Measurements from ENCODE around the gene ZC3H14. TPM values are rescaled to one million over a fixed set of nuclear protein-coding genes. Genes with fewer than 3 reads are reported as not detected.
A peak's percentile ranks its signal among the peaks of the same experiment; 100 is the strongest.

The ZC3H14 gene
- polyA plus RNA-seq, 6 donors from 2014 or later, result 31.9 to 52.2 (median 42.4) TPM

DNA sequence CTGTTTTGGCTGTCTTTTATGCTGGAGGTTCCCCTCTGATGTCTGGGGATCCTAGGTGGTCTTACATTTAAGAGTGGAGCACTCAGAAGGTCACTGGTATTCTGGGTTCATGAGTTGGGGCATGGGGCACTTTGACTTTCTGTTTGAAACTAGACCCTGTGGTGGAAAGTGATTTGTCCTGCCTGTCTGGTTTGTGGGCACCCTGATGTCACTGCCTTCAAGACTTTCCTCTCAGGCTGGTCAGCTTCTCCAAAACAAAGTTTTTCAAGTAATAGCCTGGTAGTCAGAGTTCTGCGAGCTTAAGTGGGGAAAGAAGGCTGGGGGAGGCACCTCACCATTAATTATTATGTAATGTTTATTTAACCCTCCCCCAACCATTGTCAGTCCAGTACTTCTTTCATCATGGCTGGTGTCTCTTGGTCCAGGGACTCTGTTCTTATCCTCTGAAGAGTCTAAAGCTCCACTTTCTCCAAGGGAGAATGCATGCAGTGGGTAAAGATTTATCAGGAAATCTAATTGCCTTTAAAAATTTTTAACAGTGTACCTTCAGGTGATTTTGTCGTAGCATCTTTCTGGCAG lies 35.3 kb downstream of the ZC3H14 start:
- Mint-ChIP-seq H3K9me3 (peaks cover 0 to 2% (median 0%) of the 10 kb centered on the region in 7 donors), H3K27me3 (no peaks in the 10 kb centered on the region), H3K36me3 (peaks cover 43 to 44% of the 10 kb centered on the region in 2 donors), H3K4me1 (peaks cover 16 to 21% (median 20%) of the 10 kb centered on the region in 3 donors), H3K27ac (peak overlapping the region in 1 of 6 donors; percentile 26), H3K4me3 (no peak overlapping the region)
- DNase-seq, result no peak
- ATAC-seq (ENCODE audit: low read depth in 2 of 2), result no peak

DNA sequence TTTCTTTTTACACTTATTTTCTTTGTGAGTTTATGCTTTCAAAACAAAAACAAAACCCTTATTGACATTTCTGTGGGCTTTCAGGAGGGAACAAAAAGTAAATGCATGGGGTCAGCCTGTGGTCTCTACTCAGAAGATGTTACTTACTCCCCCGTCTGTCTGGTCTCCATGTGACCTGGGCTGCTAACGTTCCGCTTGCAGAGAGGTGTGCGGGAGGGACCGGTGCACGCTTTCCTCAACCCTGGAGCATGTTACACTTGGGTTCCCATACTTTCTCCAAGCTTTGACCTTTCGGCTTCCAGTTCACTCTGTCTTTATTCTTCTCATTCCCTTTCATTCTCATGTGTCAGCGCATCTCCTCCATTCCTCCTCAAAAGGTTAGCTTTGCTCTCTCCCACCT lies 36.5 kb downstream of the ZC3H14 start:
- DNase-seq (no peak), ATAC-seq (ENCODE audit: low read depth in 2 of 2) (no peak)
- Mint-ChIP-seq H3K27me3 (no peaks in the 10 kb centered on the region), H3K4me1 (peaks cover 16 to 21% (median 20%) of the 10 kb centered on the region in 3 donors), H3K4me3 (no peak overlapping the region), H3K36me3 (peaks cover 37 to 47% of the 10 kb centered on the region in 2 donors), H3K27ac (peak overlapping the region in 2 of 6 donors; percentile 49 to 79), H3K9me3 (peaks cover 0 to 2% (median 0%) of the 10 kb centered on the region in 7 donors)

DNA sequence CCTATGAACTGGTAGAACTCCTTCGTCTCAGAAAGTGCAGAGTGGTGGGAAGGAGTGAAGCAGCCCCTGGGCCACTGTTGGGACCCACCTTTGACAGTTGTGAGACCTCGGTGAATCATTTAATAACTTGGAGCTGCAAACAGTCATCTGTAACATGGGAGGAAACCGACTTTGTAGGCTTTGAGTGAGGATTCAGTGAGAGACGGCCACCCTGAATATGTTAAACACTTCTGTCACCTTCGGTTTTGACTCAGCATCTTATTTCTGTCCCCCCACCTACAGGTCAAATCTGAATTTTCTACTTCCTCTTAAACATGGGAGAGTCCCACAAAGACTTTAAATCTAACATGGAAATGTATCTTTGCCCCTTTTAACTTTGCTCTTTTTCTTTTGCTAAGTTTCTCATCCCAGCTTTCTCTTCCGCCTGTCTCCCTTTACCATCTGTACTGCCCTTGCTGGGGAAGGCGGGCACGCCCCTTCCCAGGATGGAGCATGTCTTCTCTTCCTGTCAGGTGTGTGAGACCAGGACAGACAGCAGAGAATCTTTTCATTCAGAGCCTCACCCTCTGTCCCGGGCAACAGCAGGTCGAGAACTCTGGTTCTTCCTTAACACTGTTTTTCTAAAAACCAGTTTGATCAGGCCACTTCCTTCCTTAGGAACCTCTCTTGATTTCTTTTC lies 37.1 kb downstream of the ZC3H14 start:
- no peaks in the 10 kb centered on the region for H3K27me3 Mint-ChIP-seq
- peaks cover 0 to 2% (median 0%) of the 10 kb centered on the region in 7 donors for H3K9me3 Mint-ChIP-seq
- peak overlapping the region in 1 of 8 donors; percentile 2 for H3K4me3 Mint-ChIP-seq
- no peak for DNase-seq
- ATAC-seq (ENCODE audit: low read depth in 2 of 2), result no peak
- peaks cover 37 to 47% of the 10 kb centered on the region in 2 donors for H3K36me3 Mint-ChIP-seq
- H3K4me1 Mint-ChIP-seq, result peaks cover 16 to 20% (median 20%) of the 10 kb centered on the region in 3 donors
- peak overlapping the region in 4 of 6 donors; percentile 49 to 90 (median 76) for H3K27ac Mint-ChIP-seq

DNA sequence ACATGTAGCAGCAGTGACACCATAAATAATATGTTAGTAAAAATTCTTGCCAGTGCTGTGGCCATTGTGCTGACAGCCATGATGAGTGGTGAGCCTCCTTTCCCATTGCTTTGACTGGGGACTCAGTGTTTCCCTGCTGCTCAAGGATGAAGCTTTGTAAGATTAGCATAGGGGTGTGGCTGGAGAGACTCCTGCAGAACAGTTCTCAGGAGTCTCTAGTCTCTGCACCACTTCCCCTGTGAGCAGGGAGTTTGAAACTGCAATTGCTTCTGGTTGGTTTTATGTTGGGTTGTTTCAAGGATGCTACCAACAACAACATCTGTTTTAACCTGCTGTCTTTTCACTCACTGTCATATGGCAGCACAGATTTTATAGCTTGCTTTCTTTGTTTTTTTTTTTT lies 41.4 kb downstream of the ZC3H14 start:
- Mint-ChIP-seq H3K27ac (no peak overlapping the region), H3K27me3 (no peaks in the 10 kb centered on the region), H3K36me3 (peaks cover 43 to 45% of the 10 kb centered on the region in 2 donors), H3K9me3 (peaks cover 0 to 2% (median 0%) of the 10 kb centered on the region in 7 donors), H3K4me3 (no peak overlapping the region), H3K4me1 (peaks cover 14 to 19% (median 18%) of the 10 kb centered on the region in 3 donors)
- DNase-seq (no peak), ATAC-seq (ENCODE audit: low read depth in 2 of 2) (no peak)

DNA sequence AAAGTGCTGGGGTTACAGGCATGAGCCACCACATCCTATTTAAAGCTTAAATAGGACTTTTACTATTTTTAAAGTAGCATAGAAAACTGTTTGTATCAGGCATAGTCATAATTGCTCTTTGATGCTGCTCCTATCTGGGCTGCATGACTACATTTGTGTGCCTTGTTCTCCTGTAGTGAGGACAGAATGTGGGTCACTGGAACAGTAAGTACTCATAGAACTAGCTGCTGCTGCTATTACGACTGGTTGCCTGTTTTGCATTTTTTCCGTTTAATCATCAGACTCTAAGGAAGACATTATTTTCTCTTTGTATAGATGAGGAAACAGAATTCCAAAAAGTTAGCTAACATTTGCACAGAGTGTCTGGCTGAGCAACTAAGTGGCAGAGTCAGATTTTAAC lies 42.8 kb downstream of the ZC3H14 start:
- ATAC-seq (ENCODE audit: low read depth in 2 of 2) (no peak), DNase-seq (no peak)
- Mint-ChIP-seq H3K36me3 (peaks cover 43 to 50% of the 10 kb centered on the region in 2 donors), H3K4me1 (peaks cover 0 to 8% (median 6%) of the 10 kb centered on the region in 3 donors), H3K4me3 (no peak overlapping the region), H3K27ac (no peak overlapping the region), H3K9me3 (peaks cover 0 to 2% (median 0%) of the 10 kb centered on the region in 7 donors), H3K27me3 (no peaks in the 10 kb centered on the region)

DNA sequence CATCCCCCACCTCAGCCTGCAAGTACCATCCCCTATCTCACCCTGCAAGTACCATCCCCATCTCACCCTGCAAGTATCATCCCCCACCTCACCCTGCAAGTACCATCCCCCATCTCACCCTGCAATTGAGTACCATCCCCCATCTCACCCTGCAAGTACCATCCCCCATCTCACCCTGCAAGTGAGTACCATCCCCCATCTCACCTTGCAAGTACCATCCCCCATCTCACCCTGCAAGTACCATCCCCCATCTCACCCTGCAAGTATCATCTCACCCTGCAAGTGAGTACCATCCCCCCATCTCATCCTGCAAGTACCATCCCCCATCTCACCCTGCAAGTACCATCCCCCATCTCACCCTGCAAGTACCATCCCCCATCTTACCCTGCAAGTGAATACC lies 45.0 kb downstream of the ZC3H14 start:
- Mint-ChIP-seq H3K36me3 (peaks cover 44 to 47% of the 10 kb centered on the region in 2 donors), H3K9me3 (no peaks in the 10 kb centered on the region), H3K4me3 (no peak overlapping the region), H3K27ac (peak overlapping the region in 1 of 6 donors; percentile 30), H3K27me3 (no peaks in the 10 kb centered on the region), H3K4me1 (peaks cover 4 to 11% (median 8%) of the 10 kb centered on the region in 3 donors)
- DNase-seq (no peak), ATAC-seq (ENCODE audit: low read depth in 2 of 2) (no peak)

DNA sequence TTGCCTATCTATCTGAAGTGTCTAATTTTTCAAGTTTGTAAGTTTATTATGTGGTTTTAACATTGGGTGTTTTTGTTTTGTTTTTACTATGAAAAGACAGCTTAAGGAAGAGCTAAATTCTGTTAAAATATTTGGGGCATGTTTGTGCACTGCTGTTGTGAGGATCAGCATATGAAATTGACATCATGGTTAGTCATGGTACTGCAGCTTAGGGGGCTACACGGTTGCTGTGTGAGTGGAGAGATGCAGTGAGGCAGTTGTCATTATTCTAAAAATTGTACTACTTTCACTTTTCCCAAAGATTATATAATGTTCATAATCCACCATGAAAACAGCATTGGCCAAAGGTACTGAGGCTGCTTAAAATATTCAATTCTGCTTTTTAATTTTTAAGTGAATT lies 49.0 kb downstream of the ZC3H14 start:
- DNase-seq (no peak), ATAC-seq (ENCODE audit: low read depth in 2 of 2) (no peak)
- H3K9me3 Mint-ChIP-seq, result no peaks in the 10 kb centered on the region
- no peak overlapping the region for H3K4me3 Mint-ChIP-seq
- H3K4me1 Mint-ChIP-seq, result peaks cover 10 to 19% (median 13%) of the 10 kb centered on the region in 3 donors
- peak overlapping the region in 2 of 6 donors; percentile 9 to 81 for H3K27ac Mint-ChIP-seq
- no peaks in the 10 kb centered on the region for H3K27me3 Mint-ChIP-seq
- H3K36me3 Mint-ChIP-seq, result peaks cover 34 to 40% of the 10 kb centered on the region in 2 donors

DNA sequence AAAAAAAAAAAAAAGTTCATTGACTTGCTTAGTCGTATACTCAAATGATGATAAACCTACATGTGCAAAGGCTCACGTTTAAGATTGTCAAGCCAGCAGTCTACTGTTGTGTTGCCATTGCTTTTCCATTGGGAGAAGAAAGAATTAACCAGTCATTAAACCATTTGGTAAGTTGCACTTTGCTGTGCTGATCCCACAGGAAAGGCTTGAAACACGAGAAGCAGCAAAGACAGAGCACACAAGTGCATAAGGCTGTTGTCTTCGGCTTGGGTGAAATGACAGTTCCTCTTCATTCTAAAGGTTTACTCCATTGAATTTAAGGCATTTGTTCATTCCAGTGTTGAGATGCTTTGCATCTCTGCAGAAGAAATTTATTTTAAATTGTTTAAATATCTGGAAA lies 50.1 kb downstream of the ZC3H14 start:
- ATAC-seq (ENCODE audit: low read depth in 2 of 2) (no peak), DNase-seq (no peak)
- no peak overlapping the region for H3K4me3 Mint-ChIP-seq
- no peak overlapping the region for H3K27ac Mint-ChIP-seq
- H3K36me3 Mint-ChIP-seq, result peaks cover 29 to 34% of the 10 kb centered on the region in 2 donors
- H3K27me3 Mint-ChIP-seq, result no peaks in the 10 kb centered on the region
- no peaks in the 10 kb centered on the region for H3K9me3 Mint-ChIP-seq
- H3K4me1 Mint-ChIP-seq, result peaks cover 8 to 13% (median 10%) of the 10 kb centered on the region in 3 donors

DNA sequence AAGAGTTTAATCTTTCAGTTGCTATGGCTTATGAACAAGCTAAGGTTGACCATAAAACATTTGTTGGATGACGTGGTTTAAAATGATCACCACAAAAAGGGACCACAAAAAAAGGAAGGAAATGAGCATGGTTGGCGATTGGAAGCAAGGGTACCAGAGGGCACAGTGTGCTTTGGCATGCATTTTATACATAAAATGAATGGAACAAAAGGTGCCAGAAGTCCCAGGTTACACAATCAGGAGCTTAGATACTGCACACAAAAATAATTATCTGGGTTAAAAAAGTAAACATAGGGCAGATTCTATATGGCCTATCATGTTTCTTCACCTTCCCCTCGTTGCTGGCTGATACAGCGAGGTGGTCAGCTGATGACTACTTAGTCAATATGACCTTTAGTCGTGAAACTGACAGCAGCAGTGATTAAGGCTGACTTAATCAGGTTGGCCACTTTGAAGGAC lies 50.7 kb downstream of the ZC3H14 start:
- DNase-seq, result peak; percentile 19
- ATAC-seq (ENCODE audit: low read depth in 2 of 2), result peak; percentile 74 to 80
- peaks cover 23 to 30% of the 10 kb centered on the region in 2 donors for H3K36me3 Mint-ChIP-seq

DNA sequence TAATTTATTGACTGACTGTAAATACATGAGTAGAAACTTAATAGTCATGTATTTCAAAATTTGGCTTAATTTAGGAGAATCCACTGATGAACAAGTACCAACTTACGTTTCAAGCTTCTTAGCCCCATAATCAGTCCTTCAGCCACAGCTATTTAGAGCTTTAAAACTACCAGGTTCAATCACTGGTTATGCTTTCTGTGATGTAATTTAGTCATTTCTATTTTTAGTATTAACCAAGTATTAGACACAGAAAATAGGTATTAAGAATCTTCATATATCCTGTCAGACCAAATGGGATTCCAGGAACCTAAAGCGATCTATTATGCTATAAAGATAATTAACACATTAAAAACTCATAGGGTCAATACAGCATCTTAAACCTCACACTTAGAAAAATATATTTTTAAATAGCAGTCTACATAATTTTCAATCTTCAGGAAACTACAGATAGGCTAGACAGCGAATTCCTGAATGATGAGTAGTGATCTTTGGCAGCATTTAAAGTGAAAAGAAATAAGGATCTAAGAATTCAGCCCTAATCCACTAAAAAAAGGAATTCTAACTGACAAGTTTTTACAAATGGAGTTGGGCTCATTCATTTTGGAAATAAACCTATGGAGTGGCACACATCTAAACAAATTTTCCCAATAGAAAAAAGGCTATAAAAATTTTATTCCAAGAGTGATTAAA lies 51.5 kb downstream of the ZC3H14 start:
- no peak for DNase-seq
- H3K36me3 Mint-ChIP-seq, result peaks cover 22 to 26% of the 10 kb centered on the region in 2 donors
- no peak overlapping the region for H3K27ac Mint-ChIP-seq
- ATAC-seq (ENCODE audit: low read depth in 2 of 2), result no peak
- H3K9me3 Mint-ChIP-seq, result no peaks in the 10 kb centered on the region
- no peak overlapping the region for H3K4me3 Mint-ChIP-seq
- peaks cover 8 to 13% (median 10%) of the 10 kb centered on the region in 3 donors for H3K4me1 Mint-ChIP-seq
- H3K27me3 Mint-ChIP-seq, result no peaks in the 10 kb centered on the region

More for the DNA sequence above, 50.7 kb downstream of the ZC3H14 start:
- no peaks in the 10 kb centered on the region for H3K27me3 Mint-ChIP-seq
- no peak overlapping the region for H3K4me3 Mint-ChIP-seq
- peaks cover 8 to 13% (median 10%) of the 10 kb centered on the region in 3 donors for H3K4me1 Mint-ChIP-seq
- H3K27ac Mint-ChIP-seq, result no peak overlapping the region
- no peaks in the 10 kb centered on the region for H3K9me3 Mint-ChIP-seq

DNA sequence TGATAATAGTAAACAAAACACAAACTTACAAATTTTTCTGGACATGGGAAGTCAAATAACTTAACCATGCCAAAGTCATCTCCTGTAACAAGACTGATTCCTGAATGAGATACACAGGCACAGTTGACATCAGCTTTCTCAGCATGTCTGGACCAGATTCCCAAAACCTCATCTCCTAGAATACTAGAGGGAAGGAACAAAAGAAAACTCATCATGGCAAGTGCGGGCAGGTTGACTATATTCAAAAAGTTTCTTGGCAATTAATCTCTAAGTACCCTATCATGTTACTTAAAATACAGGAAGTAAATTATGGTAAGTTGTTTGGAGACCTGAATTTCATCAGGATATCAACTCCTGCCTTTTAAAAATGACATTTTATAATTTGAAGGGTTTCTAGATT lies 53.9 kb downstream of the ZC3H14 start:
- no peaks in the 10 kb centered on the region for H3K27me3 Mint-ChIP-seq
- ATAC-seq (ENCODE audit: low read depth in 2 of 2), result no peak
- H3K9me3 Mint-ChIP-seq, result no peaks in the 10 kb centered on the region
- H3K36me3 Mint-ChIP-seq, result peaks cover 4 to 5% of the 10 kb centered on the region in 2 donors
- peaks cover 8 to 13% (median 8%) of the 10 kb centered on the region in 3 donors for H3K4me1 Mint-ChIP-seq
- no peak overlapping the region for H3K27ac Mint-ChIP-seq
- no peak for DNase-seq
- no peak overlapping the region for H3K4me3 Mint-ChIP-seq

DNA sequence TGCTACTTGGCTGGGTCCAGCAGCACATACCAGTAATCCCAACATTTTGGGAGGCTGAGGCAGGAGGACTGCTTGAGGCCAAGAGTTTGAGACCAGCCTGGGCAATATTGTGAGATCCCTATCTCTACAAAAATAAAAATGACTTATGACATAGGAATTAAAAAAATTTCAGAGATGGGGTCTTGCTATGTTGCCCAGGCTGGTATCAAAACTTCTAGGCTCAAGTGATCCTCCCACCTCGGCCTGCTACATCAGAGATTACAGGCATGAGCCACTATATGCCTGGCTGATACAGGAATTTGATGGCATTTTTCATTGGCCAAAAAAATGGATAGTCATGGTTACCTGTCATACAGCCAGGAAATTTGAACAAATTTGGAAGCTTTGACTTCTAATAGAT lies 54.6 kb downstream of the ZC3H14 start:
- peaks cover 5 to 12% (median 6%) of the 10 kb centered on the region in 3 donors for H3K4me1 Mint-ChIP-seq
- H3K27me3 Mint-ChIP-seq, result no peaks in the 10 kb centered on the region
- no peak overlapping the region for H3K27ac Mint-ChIP-seq
- H3K4me3 Mint-ChIP-seq, result no peak overlapping the region
- H3K9me3 Mint-ChIP-seq, result no peaks in the 10 kb centered on the region
- no peak for DNase-seq
- no peak for ATAC-seq (ENCODE audit: low read depth in 2 of 2)
- H3K36me3 Mint-ChIP-seq, result no peaks in the 10 kb centered on the region

DNA sequence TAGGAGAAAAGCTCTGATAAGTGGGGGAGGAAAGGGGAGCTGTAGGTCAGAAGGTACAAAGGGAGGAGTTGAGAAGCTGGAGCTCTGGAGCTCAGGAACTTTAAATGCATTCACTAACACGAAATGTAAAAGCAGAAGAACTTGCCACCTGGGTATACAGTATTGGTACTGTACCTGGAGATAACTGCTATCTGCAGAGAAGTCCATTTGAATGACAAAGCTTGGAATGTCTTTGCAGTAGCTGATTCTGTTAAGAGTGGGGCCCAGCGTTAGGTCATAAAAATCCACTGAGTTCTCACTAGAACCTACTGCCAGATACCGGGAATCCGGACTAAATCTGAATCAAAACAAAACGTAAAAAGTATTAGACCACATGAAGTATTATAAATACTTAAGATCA lies 55.6 kb downstream of the ZC3H14 start:
- Mint-ChIP-seq H3K27ac (no peak overlapping the region), H3K4me3 (no peak overlapping the region), H3K9me3 (no peaks in the 10 kb centered on the region), H3K36me3 (no peaks in the 10 kb centered on the region), H3K4me1 (peaks cover 3 to 4% (median 4%) of the 10 kb centered on the region in 3 donors), H3K27me3 (no peaks in the 10 kb centered on the region)
- no peak for DNase-seq
- ATAC-seq (ENCODE audit: low read depth in 2 of 2), result no peak

Measured in naive B cell (primary cell).